T-cell (primary cell): ENCODE results near the gene NIPAL3. TPM values are rescaled to one million over a fixed set of nuclear protein-coding genes. Genes with fewer than 3 reads are reported as not detected.
"Not testable (repeated sequence)": the region's sequence is repeated elsewhere in the genome, so short reads cannot be mapped to it uniquely, and the experiment has no call there.

ENCODE experiments used
- ATAC-seq, 4 experiments: fragments of 200-7000 bp in 3 of 4; fragments of 150-1000 bp in 1 of 4; cut with Tn5 transposase; replicated peaks in 1 of 4; 1 replicate in 3 of 4; 2 replicates in 1 of 4; pipeline ENCODE4 v1.10.0; 2021; ENCODE audit warnings: moderate library complexity in 3 of 4, mild to moderate bottlenecking in 2 of 4, moderate number of reproducible peaks in 1 of 4
- CTCF ChIA-PET, 2 donors: fragments of 300-600 bp; sonication (Branson Sonifier 250); formaldehyde crosslinking; loops; one replicate each; lab custom pipeline; 2022; ENCODE audit warnings: antibody characterized with exemption in 2 of 2; lab: Charles Lee
- POLR2A ChIA-PET, 2 donors: fragments of 300-600 bp; sonication (Branson Sonifier 250); formaldehyde crosslinking; loops; one replicate each; lab custom pipeline; 2022; ENCODE audit warnings: antibody characterized with exemption in 2 of 2; lab: Charles Lee
- DNase-seq, 35 experiments: peaks; one replicate each; pipeline versions ENCODE4 v3.0.0 to v3.0.0-alpha.2; 2013 to 2023
- H3K27ac ChIP-seq: one replicate; pipeline ENCODE4 v1.5.1; 2013; ENCODE audit warnings: low read length
- H3K27me3 ChIP-seq, 2 experiments: replicated peaks in 1 of 2; 1 replicate in 1 of 2; 2 replicates in 1 of 2; pipeline versions ENCODE4 v1.6.1 to v1.7.0; 2013; ENCODE audit warnings: low read length in 1 of 2, mixed read lengths in 1 of 2; ENCODE audit not compliant: control insufficient read depth in 2 of 2, insufficient read depth in 2 of 2; ENCODE audit errors: extremely low read depth in 1 of 2
- H3K36me3 ChIP-seq, 2 donors: 1 replicate in 1 of 2; 2 replicates in 1 of 2; pipeline versions ENCODE4 v1.6.1 to v1.7.0; 2013; ENCODE audit warnings: low read length in 1 of 2; ENCODE audit not compliant: control insufficient read depth in 2 of 2, insufficient read depth in 1 of 2; ENCODE audit errors: extremely low read depth in 1 of 2
- H3K4me1 ChIP-seq, 2 experiments: 1 replicate in 1 of 2; 2 replicates in 1 of 2; pipeline versions ENCODE4 v1.6.1 to v1.7.0; 2013; ENCODE audit warnings: low read length in 2 of 2, mixed read lengths in 1 of 2; ENCODE audit not compliant: insufficient read depth in 2 of 2, control insufficient read depth in 1 of 2; ENCODE audit errors: extremely low read depth in 1 of 2
- H3K4me3 ChIP-seq, 2 donors: 1 replicate in 1 of 2; 2 replicates in 1 of 2; pipeline versions ENCODE4 v1.5.1 to v1.7.0; 2013; ENCODE audit warnings: mild to moderate bottlenecking in 2 of 2, low read length in 1 of 2, moderate library complexity in 1 of 2; ENCODE audit not compliant: control insufficient read depth in 1 of 2; ENCODE audit errors: extremely low read depth in 1 of 2
- H3K9me3 ChIP-seq: 2 replicates; pipeline ENCODE4 v1.7.0; 2013
- H3K27ac Mint-ChIP-seq, 2 donors: one replicate each; pipeline ENCODE4 v1.8.0; 2020 to 2021; ENCODE audit warnings: mild to moderate bottlenecking in 2 of 2, mixed read lengths in 2 of 2
- H3K27me3 Mint-ChIP-seq, 2 donors: one replicate each; pipeline ENCODE4 v1.8.0; 2021 to 2022; ENCODE audit warnings: mixed read lengths in 2 of 2
- H3K36me3 Mint-ChIP-seq: one replicate; pipeline ENCODE4 v1.8.0; 2021; ENCODE audit warnings: mixed read lengths
- H3K4me1 Mint-ChIP-seq, 3 donors: one replicate each; pipeline ENCODE4 v1.8.0; 2020 to 2022; ENCODE audit warnings: mixed read lengths in 3 of 3, mild to moderate bottlenecking in 1 of 3
- H3K4me3 Mint-ChIP-seq, 3 donors: one replicate each; pipeline ENCODE4 v1.8.0; 2020 to 2022; ENCODE audit warnings: mild to moderate bottlenecking in 3 of 3, mixed read lengths in 3 of 3, moderate library complexity in 3 of 3
- H3K9me3 Mint-ChIP-seq, 3 donors: one replicate each; pipeline ENCODE4 v1.8.0; 2020 to 2022; ENCODE audit warnings: mixed read lengths in 3 of 3
- WGBS: methylation state at CpG from one replicate; pipeline ENCODE4 v1.1.5; 2013; ENCODE audit warnings: missing lambda C conversion rate; ENCODE audit not compliant: insufficient coverage; 5-methylcytosine and 5-hydroxymethylcytosine counted together
- total RNA-seq, 35 experiments: library from RNA in 6 of 35; stranded (reverse) in 6 of 35; fragments of 120-200 nt in 1 of 35; gene quantifications; one replicate each; pipeline versions ENCODE4 v1.2.1 to v1.2.4 and lab custom pipeline; 2013 to 2026

The NIPAL3 gene
- total RNA-seq, 5 donors from 2014 or later (not counting 1 experiment from before 2014, with no cell fraction given), result 49.0 to 71.4 (median 59.7) TPM

- H3K4me3 ChIP-seq, DNase-seq, H3K27me3 Mint-ChIP-seq, H3K9me3 ChIP-seq, H3K27me3 ChIP-seq, H3K9me3 Mint-ChIP-seq, ATAC-seq, H3K4me1 ChIP-seq, H3K27ac ChIP-seq, H3K4me3 Mint-ChIP-seq, CTCF ChIA-PET: not testable (repeated sequence)
- POLR2A ChIA-PET, result interaction anchor here in 1 of 2 donors (0.5 kb wide), 1 partner anchor 181 kb away, joined by 3 read pairs; the partner anchor contains the start of gene SRRM1
- peaks cover 16 to 74% of the 10 kb centered on the region in 2 donors for H3K36me3 ChIP-seq
- Mint-ChIP-seq H3K4me1 (peaks cover 30 to 50% (median 34%) of the 10 kb centered on the region in 3 donors), H3K36me3 (peaks cover 70% of the 10 kb centered on the region), H3K27ac (peak overlapping the region; percentile 22 to 76)
- WGBS, result 100% methylated on average over 1 of the region's 4 CpGs
Measured at GRCh38 chr1:24462128-24462527, 46.5 kb downstream of the NIPAL3 start.

GRCh38 chr1:24463776-24464735 lies 48.5 kb downstream of the NIPAL3 start:
- Mint-ChIP-seq H3K36me3 (peaks cover 66% of the 10 kb centered on the region), H3K9me3 (no peaks in the 10 kb centered on the region), H3K27me3 (no peaks in the 10 kb centered on the region), H3K4me3 (peak overlapping the region; percentile 15 to 51 (median 38)), H3K27ac (peak overlapping the region; percentile 89 to 92), H3K4me1 (peaks cover 33 to 50% (median 37%) of the 10 kb centered on the region in 3 donors)
- Histone ChIP-seq H3K27me3 (no peaks in the 10 kb centered on the region), H3K36me3 (peaks cover 14 to 64% of the 10 kb centered on the region in 2 donors), H3K9me3 (no peaks in the 10 kb centered on the region), H3K4me1 (peaks cover 5 to 7% of the 10 kb centered on the region in 2 experiments), H3K4me3 (no peak overlapping the region), H3K27ac (peak overlapping the region; percentile 31)
- ATAC-seq (peak; percentile 43 to 71 (median 64)), DNase-seq (peak in 1 of 35 experiments; percentile 14)
- CTCF ChIA-PET, result interaction anchor here in 1 of 2 donors (2.0 kb wide), 1 partner anchor 49 kb away, joined by 5 read pairs; the partner anchor contains the start of gene NIPAL3
- WGBS, result 69% methylated on average over 9 of the region's 14 CpGs
- POLR2A ChIA-PET, result interaction anchor here (0.5 to 0.6 kb wide), 4 partner anchors 38 to 641 kb away, joined by 3 to 4 read pairs (median 4); partner anchors contain the start of gene RCAN3 (in 1 of the 2)

GRCh38 chr1:24465099-24465498 lies 49.5 kb downstream of the NIPAL3 start:
- H3K4me3 Mint-ChIP-seq, result no peak overlapping the region
- Histone ChIP-seq H3K4me3 (no peak overlapping the region), H3K36me3 (peaks cover 10 to 57% of the 10 kb centered on the region in 2 donors), H3K27ac (no peak overlapping the region), H3K27me3 (no peaks in the 10 kb centered on the region), H3K9me3 (no peaks in the 10 kb centered on the region), H3K4me1 (peaks cover 5 to 7% of the 10 kb centered on the region in 2 experiments)
- H3K36me3 Mint-ChIP-seq, result peaks cover 65% of the 10 kb centered on the region
- ChIA-PET POLR2A (interaction anchor here in 1 of 2 donors (0.5 kb wide), 1 partner anchor 37 kb away, joined by 4 read pairs; no protein-coding TSS in a partner anchor), CTCF (interaction anchor here in 1 of 2 donors (2.0 kb wide), 1 partner anchor 50 kb away, joined by 5 read pairs; the partner anchor contains the start of gene NIPAL3)
- peak overlapping the region; percentile 64 to 75 for H3K27ac Mint-ChIP-seq
- H3K9me3 Mint-ChIP-seq, result no peaks in the 10 kb centered on the region
- H3K4me1 Mint-ChIP-seq, result peaks cover 33 to 44% (median 37%) of the 10 kb centered on the region in 3 donors
- DNase-seq (no peak), ATAC-seq (no peak)
- no peaks in the 10 kb centered on the region for H3K27me3 Mint-ChIP-seq
- 83% methylated on average over 1 of the region's 4 CpGs for WGBS

- no peak overlapping the region for H3K4me3 Mint-ChIP-seq
- Histone ChIP-seq H3K9me3 (no peaks in the 10 kb centered on the region), H3K27ac (no peak overlapping the region), H3K4me3 (no peak overlapping the region), H3K36me3 (peaks cover 10 to 51% of the 10 kb centered on the region in 2 donors), H3K27me3 (no peaks in the 10 kb centered on the region), H3K4me1 (peaks cover 5 to 7% of the 10 kb centered on the region in 2 experiments)
- H3K27ac Mint-ChIP-seq, result peak overlapping the region; percentile 58 to 61
- H3K4me1 Mint-ChIP-seq, result peaks cover 35 to 48% (median 37%) of the 10 kb centered on the region in 3 donors
- H3K36me3 Mint-ChIP-seq, result peaks cover 62% of the 10 kb centered on the region
- no peak for ATAC-seq
- WGBS, result no CpG with 5 or more reads among the region's 2 CpGs
- no peaks in the 10 kb centered on the region for H3K27me3 Mint-ChIP-seq
- CTCF ChIA-PET, result interaction anchor here in 1 of 2 donors (2.0 kb wide), 1 partner anchor 50 kb away, joined by 5 read pairs; the partner anchor contains the start of gene NIPAL3
- H3K9me3 Mint-ChIP-seq, result no peaks in the 10 kb centered on the region
- no peak for DNase-seq
- POLR2A ChIA-PET, result no interaction called here
Measured at GRCh38 chr1:24465638-24466037, 50.0 kb downstream of the NIPAL3 start.

GRCh38 chr1:24468685-24469316 lies 53.2 kb downstream of the NIPAL3 start:
- POLR2A ChIA-PET, result interaction anchor here in 1 of 2 donors (0.6 kb wide), 1 partner anchor 17 kb away, joined by 3 read pairs; no protein-coding TSS in a partner anchor
- H3K4me1 Mint-ChIP-seq, result peaks cover 28 to 46% (median 35%) of the 10 kb centered on the region in 3 donors
- H3K36me3 ChIP-seq, result peaks cover 10 to 40% of the 10 kb centered on the region in 2 donors
- DNase-seq (no peak), ATAC-seq (no peak)
- 95% methylated on average over 4 of the region's 11 CpGs for WGBS
- no peak overlapping the region for H3K27ac ChIP-seq
- peaks cover 2 to 4% of the 10 kb centered on the region in 2 experiments for H3K4me1 ChIP-seq
- H3K9me3 Mint-ChIP-seq, result no peaks in the 10 kb centered on the region
- H3K4me3 Mint-ChIP-seq, result no peak overlapping the region
- peak overlapping the region; percentile 58 to 82 for H3K27ac Mint-ChIP-seq
- no peak overlapping the region for H3K4me3 ChIP-seq
- no peaks in the 10 kb centered on the region for H3K27me3 ChIP-seq
- CTCF ChIA-PET, result interaction anchor here in 1 of 2 donors (1.1 kb wide), 1 partner anchor 53 kb away, joined by 3 read pairs; the partner anchor contains the start of gene NIPAL3
- H3K27me3 Mint-ChIP-seq, result no peaks in the 10 kb centered on the region
- H3K9me3 ChIP-seq, result no peaks in the 10 kb centered on the region
- H3K36me3 Mint-ChIP-seq, result peaks cover 54% of the 10 kb centered on the region
